ENCODE data around the gene DYRK2.

DYRK2 gene

GRCh38 chr12:67648521-67649260 is at the start of gene DYRK2:
Gene DYRK2 (plus strand): TSS chr12:67648745. CDS start chr12:67649134, 389 bp downstream.
- peak; percentile 68 for DNase-seq (ENCODE audit: low read depth)

GRCh38 chr12:67599691-67600090 is 48.9 kb upstream of the DYRK2 start:
- DNase-seq (ENCODE audit: low read depth), result no peak

GRCh38 chr12:67601126-67601525 is 47.4 kb upstream of the DYRK2 start:
- no peak for DNase-seq (ENCODE audit: low read depth)

GRCh38 chr12:67609226-67609870 is 39.2 kb upstream of the DYRK2 start:
- DNase-seq (ENCODE audit: low read depth), result no peak

- no peak for DNase-seq (ENCODE audit: low read depth)
Observed at GRCh38 chr12:67613040-67613439, 35.5 kb upstream of the DYRK2 start.

GRCh38 chr12:67617629-67618028 is 30.9 kb upstream of the DYRK2 start:
- DNase-seq (ENCODE audit: low read depth), result no peak

- no peak for DNase-seq (ENCODE audit: low read depth)
Observed at GRCh38 chr12:67618303-67618702, 30.2 kb upstream of the DYRK2 start.

GRCh38 chr12:67621112-67621511 is 27.4 kb upstream of the DYRK2 start:
- no peak for DNase-seq (ENCODE audit: low read depth)

GRCh38 chr12:67621926-67622325 is 26.6 kb upstream of the DYRK2 start:
- DNase-seq (ENCODE audit: low read depth), result no peak

- no peak for DNase-seq (ENCODE audit: low read depth)
Observed at GRCh38 chr12:67623259-67623658, 25.3 kb upstream of the DYRK2 start.

- DNase-seq (ENCODE audit: low read depth), result no peak
Observed at GRCh38 chr12:67624355-67624754, 24.2 kb upstream of the DYRK2 start.

GRCh38 chr12:67625004-67625403 is 23.5 kb upstream of the DYRK2 start:
- no peak for DNase-seq (ENCODE audit: low read depth)

- DNase-seq (ENCODE audit: low read depth), result no peak
Observed at GRCh38 chr12:67626156-67626555, 22.4 kb upstream of the DYRK2 start.

GRCh38 chr12:67630373-67631088 is 18.0 kb upstream of the DYRK2 start:
- peak; percentile 61 for DNase-seq (ENCODE audit: low read depth)

GRCh38 chr12:67632005-67632404 is 16.5 kb upstream of the DYRK2 start:
- DNase-seq (ENCODE audit: low read depth), result no peak

- DNase-seq (ENCODE audit: low read depth), result no peak
Observed at GRCh38 chr12:67633024-67633610, 15.4 kb upstream of the DYRK2 start.

GRCh38 chr12:67633708-67634107 is 14.8 kb upstream of the DYRK2 start:
- DNase-seq (ENCODE audit: low read depth), result no peak

- DNase-seq (ENCODE audit: low read depth), result no peak
Observed at GRCh38 chr12:67634303-67634761, 14.2 kb upstream of the DYRK2 start.

GRCh38 chr12:67637718-67638117 is 10.8 kb upstream of the DYRK2 start:
- DNase-seq (ENCODE audit: low read depth), result no peak

- DNase-seq (ENCODE audit: low read depth), result no peak
Observed at GRCh38 chr12:67638694-67639093, 9.9 kb upstream of the DYRK2 start.

GRCh38 chr12:67640863-67641262 is 7.7 kb upstream of the DYRK2 start:
- no peak for DNase-seq (ENCODE audit: low read depth)

GRCh38 chr12:67645126-67645525 is 3.4 kb upstream of the DYRK2 start:
- no peak for DNase-seq (ENCODE audit: low read depth)

- DNase-seq (ENCODE audit: low read depth), result no peak
Observed at GRCh38 chr12:67645601-67646000, 2.9 kb upstream of the DYRK2 start.
